Stimulated activated naive CD4-positive, alpha-beta T cell treated with Interleukin-2 at 50 U/mL for 16 hours (primary cell): Measurements from ENCODE around the gene MYO5B.
"Not testable (repeated sequence)": the region's sequence is repeated elsewhere in the genome, so short reads cannot be mapped to it uniquely, and the experiment has no call there.

Source experiments
- DNase-seq: peaks from one replicate; lab custom pipeline; 2025; lab: John Stamatoyannopoulos, UW

MYO5B gene

DNA sequence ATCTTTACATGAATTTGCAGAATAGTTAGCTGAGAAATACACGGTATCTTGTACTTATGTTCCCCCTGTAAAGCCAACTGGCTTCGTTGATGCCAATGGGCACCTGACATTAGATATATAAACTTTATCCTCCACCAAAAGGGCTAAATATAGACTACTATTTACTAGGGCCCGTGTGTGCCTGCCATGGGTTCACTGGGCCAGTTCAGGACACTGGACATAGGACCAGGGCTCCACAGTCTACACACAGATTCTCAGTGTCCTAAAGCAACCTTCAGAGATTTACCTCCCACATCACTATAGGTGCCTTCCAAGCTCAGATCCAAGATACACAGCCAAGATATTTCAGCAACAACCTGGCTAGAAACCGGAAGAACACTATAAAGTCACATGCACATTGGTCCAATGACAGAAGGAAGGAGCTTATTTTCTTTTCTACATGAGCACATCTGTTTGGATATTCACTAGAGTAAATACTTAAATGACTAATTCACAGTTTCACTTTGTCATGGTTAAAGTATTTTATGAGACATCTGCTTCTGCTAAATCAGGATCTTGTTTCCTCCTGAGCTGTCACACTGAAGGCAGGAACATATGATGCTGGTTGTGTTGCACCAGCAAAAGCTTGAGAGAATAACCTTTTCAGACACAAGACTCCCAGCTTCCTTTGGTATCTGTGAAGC, 95.1 kb downstream of the MYO5B start:
- DNase-seq: no peak

DNA sequence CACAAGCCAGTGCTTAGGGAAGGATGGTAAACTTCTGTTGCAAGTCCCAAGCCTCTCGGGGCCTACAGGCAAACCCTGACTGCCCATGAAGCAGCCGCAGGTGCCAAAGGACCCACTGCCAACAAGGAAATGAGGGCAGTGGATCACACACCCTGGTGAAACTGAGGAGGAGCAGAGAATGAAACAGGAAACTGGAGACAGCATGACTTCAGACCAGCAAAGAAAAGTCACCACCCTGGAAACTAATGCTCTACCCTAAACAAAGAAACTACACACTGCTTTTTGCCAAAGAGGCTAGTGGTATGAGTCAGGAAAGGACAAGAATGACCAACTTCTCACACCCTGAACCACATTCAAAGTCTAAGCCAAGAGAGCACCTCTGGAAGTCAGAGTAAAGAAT, 97.2 kb downstream of the MYO5B start:
- DNase-seq: no peak

DNA sequence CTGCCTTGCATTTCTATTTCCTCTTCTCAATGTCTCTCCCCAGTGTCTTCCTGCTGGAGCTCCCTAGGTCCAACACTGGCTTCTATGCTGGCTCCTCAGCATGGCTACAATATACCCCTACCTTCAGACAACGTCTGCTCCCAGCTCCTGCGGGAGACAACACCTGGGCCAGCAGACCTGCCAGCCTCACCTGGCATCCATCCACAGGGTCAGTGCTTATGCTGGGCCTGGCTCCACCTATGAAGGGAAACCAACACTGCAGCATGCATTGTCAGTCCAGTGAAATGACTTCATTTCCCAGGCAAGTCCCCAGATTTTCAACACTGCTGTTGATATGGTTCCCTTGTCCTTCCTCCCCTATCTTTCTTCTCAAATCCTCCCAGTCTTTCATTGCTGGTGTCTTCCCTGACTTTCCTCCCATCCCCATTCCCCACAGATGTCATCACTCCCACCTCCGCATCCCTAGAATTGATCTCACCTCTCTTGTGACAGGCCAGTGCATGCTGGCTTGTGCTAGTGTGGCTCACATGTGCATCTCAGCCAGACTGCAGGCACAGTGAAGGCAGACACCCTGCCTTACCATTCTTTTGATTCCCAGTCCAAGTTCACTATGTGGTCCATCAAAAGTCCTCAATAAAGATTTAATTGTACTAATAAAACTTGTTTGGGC, 98.0 kb downstream of the MYO5B start:
- DNase-seq: no peak

DNA sequence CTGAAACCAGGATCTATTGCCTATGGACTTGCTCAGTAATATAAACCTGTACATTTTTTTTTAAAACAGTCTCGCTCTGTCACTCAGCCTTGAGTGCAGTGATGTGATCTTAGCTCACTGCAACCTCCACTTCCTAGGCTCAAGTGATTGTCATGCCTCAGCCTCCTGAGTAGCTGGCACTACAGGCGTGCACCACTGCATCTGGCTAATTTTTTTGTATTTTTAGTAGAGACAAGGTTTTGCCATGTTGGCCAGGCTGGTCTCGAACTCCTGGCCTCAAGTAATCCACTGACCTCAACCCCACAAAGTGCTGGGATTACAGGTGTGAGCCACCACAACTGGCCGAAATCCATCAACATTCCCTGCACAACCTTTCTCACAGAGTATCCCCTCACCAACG, 100.2 kb downstream of the MYO5B start:
- DNase-seq: not testable (repeated sequence)

DNA sequence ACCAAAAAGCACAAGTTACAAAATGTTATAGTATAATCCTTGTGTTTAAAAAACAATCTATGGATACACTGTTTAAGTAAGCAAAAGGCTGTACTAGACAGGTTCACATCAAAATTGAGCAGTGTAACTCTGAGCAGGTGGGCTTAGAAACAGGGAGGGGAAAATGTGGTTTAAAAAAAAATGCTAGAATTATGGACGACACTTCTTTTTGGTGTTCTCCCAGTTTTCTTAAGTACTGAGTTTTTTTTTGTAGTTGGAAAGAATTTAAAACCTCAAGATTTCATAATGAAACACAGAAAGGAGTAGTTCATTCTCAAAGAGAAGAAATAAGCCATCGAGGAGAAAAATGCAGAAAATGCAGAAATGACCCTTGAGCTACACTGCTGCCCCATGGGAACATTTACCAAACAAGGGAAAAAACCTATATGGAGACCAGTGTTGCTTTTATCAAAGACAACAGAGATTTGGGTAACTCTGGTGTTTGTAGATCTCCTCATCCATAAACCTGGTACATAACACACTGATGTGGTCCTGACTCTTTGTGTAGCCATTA, 100.7 kb downstream of the MYO5B start:
- no peak for DNase-seq

DNA sequence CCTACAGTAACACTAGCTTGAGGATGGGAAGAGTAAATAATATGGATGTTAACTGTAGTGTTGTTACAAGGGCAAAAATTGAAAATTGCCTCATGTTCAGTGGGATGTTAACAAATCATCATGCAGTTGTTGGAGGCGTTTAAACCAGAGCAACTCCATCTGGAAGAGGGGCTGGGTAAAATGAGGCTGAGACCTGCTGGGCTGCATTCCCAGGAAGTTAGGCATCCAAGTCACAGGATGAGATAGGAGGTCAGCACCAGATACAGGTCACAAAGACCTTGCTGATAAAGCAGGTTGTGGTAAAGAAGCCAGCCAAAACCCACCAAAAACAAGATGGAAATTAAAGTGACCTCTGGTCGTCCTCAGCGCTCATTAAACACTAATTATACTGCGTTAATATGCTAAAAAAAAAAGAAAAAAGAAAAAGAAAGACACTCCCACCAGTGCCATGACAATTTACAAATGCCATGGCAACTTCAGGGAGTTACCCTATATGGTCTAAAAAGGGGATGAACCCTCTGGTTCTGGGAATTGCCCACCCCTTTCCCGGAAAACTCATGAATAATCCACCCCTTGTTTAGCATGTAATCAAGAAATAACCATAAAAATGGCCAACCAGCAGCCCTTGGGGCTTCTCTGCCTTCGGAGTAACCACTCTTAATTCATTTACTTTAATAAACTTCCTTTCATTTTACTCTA, 101.4 kb downstream of the MYO5B start:
- no peak for DNase-seq

DNA sequence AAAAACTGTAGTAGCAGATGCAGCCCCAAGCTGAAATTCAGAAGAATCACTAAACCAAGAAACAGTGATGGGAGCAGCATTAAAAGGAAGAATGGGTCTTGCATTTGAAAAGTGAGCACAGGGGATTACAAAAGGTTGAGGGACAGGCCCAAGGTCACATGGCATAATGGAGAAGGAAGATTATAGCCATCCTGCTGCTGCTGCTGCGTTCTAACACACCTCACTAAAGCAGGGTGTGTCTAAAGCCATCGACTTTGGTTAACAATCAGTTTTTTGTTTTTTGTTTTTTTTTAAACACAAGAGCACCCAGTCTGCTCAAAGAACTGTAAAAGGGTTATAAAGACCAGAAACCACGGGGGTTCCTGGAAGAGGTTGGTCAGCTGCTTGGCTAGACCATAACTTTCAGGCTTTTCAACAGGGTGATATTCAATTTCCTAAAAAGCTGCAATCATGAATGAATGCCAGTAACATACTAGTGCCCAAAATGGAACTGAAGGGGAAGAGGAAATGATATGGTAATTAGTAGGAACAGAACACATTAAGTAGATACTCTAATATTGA, 102.6 kb downstream of the MYO5B start:
- no peak for DNase-seq

DNA sequence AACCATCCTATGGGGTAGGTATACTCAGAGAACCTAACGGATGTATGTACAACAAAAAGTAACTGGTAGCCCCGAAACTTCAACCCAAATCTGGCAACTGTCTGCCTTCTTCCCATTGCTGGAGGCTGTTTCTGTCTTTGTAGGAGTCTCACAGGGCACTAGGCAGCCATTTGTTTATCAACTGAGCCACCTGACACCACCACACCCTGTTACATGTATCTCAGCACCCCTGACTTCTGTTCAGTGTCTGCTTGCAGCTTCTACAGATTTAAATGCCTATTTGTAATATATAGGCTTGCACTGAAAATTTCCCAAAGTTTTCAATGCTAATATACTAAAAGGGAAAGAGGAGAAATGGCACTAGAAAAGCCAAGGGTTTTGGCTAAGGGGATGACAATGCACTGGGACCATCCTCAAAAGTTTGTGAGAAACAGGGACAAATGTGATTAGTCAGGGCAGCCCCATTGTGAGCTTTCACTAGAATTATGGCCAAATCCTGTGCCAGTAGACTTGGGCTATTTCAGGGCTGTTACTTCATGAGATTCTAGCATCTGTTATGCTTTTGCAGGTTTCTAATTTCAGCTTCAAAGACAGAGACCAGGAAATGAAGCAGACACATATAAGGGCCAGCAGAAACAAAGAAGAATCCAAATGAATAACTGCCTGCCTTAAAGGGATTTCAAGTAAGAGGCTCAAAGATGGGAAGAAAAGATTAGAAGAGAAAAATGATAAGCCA, 103.3 kb downstream of the MYO5B start:
- DNase-seq: no peak

DNA sequence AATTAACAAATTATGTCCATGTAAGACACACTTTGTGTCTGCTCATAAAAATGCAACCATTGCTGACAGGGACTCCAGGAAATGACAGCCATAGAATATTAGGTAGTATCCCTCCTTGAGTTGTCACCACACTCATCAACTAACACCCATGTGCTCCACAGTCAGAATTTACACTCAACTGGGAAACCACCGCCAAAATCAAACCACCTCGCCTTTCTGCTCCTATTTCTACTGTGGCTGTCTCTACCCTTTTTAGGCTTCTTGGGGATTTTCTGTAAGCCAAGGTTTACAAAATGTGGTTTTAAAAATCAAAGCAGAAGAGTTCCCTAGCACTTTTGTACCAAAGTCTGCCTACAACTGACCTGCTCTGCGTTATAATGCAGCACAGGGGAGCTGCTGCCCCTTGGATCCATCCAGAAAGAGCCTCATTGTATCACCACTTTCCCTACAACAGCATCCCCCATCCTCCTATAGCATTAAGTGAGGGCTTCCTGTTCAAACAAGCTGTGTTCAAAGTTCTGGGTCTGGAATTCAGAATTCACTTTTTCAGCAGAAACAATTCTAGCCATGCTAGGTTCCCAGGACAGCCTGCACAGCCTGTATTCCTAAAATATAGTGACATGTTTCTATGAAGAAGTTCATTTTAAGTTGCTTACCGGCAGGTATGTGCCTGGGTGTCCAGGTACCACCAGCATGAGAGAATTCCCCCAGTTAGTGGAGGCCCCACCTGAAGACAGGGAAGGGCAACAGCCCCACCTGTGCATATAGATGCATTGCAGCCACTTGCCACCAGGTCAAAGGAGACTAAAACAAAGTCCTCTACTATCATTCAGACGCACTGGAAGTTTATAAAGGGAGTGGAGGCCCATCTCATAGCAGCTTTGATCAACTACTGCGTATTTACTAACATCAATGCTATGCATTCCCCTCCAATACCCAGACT, 104.3 kb downstream of the MYO5B start:
- no peak for DNase-seq

DNA sequence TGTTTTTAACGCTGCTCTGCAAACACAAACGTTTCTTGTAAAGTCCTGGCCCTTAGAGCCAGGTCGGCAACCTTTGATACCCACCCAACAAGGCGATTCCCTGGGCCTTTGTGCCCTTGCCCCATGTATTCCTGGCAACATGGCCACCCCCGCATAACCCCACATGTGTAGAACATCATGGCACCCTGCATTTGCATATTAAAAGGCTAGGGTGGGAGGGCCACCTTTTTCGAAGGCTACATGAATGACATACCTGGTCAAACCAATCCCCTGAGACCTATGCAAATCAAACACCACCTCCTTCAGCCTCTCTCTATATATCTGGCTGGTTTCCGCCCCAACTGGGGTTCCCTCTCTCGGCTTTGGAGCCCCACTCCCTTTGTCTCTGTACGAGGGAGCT, 105.2 kb downstream of the MYO5B start:
- no peak for DNase-seq

DNA sequence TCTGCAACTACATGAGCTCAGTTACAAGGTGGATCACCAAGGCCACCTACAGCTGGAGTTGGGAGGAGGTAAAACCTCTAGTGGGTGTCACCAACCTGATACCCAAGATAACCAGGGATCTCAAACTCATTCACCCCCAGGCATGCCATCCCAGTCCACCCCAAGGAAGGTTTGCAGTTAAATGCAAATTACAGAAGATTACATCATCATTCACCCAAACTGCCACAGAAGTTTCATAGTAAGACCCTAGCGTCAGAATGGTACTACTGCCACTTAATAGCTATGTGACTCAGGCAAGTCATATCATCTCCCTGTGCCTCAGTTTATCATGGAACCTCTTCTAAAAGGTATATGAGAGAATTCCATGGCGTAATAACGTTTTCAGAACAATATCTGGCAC, 111.2 kb downstream of the MYO5B start:
- DNase-seq: no peak

DNA sequence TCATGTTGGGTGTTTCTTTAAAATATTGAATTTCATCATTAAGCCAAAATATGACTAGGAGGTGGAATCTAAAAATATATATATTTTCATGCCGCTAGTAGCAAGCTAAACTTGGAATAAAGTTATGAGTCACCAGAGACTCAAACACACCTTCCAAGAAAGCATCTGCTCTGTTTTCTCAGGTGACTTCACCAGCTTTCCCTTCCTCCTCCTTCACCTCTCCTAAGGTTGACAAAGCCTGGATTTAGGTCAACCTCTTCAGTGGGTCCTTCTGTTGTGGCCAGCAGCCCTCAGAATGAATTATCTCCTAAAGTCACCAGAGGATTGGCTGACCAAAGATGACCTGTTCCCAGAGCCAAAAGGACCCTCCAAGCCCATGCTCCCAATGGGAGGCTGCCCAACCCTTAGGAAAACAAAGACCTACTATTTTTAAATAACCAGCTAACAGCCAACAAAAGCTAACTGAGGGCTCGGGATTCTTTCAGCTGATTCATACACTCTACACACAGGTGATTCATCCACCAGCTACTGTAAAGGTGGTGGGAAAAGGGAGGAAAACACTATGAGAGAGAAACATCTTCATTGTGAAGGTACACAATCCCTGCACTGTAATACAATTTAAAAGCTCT, 113.9 kb downstream of the MYO5B start:
- DNase-seq: no peak

DNA sequence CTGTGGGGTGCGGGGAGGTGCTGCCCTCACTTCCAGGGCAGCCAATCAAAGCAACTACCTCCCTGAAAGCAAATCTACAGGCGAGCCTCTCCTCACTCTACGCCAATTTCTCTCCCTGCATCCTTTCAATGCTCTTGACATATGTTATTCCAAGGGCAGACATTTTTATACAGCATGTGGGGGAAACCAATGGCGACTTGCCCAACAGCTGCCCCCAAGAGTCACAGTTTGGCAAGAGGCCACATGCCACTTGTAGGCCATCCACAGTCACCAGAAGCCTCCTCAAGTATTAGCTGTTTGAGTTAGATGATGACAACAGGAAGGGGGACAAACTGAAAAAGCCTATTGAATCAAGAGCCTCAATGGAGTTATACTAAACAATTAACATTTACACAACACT, 114.6 kb downstream of the MYO5B start:
- no peak for DNase-seq

DNA sequence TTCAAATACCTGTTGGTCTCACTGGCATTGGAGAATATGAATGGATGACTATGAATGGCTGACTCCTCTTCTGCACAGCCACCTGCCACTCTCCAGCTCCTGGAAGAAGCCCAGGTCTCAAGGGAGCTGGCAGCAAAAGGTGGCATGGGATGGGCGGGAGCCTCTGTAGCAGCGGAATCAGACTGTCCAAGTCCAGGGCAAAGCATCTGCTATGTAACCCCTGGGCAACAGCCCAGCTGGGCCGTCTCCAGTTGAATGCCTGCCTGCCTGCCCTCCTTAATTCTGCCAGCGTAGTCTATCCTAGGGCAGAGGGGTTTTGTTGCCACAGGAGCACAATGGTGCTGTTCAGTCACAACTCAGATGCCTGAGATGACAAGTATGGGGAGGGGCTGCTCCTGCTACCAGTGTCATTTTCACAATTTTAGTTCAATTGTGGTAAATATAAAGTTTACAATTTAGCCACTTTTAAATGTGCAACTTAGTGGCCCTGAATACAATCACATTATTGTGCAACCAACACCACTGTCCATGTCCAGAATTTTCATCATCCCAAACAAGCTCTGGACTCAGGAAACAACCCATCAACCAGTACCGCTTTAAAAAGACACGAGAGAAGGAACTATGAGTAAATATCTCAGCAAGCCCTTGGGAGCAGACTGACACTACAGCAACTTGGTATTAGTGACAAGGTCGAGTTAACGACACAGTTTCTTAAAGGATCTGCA, 115.2 kb downstream of the MYO5B start:
- no peak for DNase-seq

DNA sequence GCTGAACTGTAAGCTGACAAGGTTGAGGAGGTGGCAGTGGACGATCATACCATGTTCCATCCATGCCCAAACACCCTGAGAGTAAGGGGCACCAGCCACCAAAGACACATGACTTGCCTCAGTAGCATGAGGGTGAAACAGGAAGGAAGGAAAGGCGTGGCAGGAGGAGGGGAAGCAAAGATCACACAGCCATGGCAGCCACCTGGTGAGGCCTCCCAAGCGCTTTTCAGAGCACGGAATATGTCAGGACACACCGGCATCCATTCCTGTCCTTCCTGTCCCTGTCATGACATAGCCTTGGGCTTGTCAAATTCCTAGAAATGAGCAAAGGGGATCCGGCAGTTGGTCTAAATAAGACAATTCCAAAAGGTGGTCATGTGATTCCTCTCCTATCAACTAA, 118.7 kb downstream of the MYO5B start:
- no peak for DNase-seq

DNA sequence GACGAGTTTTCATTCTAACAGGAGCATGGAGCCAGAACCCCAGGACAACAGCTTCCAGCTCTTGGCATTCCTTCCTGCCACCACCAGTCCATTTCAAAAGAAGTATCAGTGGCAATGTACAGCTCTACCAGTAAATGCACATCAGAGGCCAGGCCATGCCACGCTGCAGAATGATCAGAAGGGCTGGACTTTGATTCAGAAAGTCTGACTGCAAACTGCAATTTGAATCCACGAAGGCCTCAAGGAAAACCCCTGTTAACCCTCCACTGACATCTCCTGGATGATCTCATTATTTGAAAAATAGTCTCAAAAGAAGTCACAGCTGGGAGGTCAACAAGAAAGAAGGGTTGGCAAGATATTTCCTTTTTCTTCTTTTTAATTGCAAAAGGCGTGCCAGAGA, 119.2 kb downstream of the MYO5B start:
- no peak for DNase-seq

DNA sequence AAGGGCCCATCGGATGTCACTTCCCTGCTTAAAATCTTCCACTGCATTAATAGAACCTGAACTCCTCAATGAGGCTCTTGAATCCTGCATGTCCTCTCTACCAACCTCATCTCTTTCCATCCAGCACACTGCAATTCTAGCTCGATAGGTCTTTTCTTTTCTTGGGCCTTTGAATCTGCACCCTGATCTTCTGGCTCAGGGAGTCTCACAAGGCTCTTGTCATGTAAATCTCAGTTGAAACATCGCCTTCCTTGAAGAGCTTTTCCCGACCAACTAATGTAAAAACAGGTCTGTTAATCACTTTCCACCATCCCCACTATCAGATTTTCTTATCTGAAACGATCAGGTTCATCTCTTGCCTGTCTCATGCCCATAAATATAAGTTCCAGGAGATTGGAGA, 120.5 kb downstream of the MYO5B start:
- DNase-seq: no peak

DNA sequence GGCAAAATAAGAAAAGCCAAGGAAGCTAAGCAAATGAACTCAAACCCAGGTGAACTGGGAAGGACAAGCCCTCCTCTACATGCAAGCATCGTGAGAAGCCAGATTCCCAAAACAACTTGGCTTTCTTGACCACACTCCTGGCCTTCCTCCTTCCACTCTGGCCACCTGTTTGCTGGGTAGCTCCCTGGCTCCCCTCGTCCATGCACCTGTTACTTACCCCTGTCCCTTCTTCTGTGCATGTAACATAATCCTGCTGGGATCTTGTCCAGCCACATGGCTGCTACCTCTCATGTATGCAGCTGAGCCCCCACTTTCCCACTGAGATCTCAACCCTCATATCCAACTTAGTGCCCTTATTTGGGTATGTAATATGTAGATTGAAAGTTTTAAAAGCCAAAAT, 121.6 kb downstream of the MYO5B start:
- DNase-seq: no peak

DNA sequence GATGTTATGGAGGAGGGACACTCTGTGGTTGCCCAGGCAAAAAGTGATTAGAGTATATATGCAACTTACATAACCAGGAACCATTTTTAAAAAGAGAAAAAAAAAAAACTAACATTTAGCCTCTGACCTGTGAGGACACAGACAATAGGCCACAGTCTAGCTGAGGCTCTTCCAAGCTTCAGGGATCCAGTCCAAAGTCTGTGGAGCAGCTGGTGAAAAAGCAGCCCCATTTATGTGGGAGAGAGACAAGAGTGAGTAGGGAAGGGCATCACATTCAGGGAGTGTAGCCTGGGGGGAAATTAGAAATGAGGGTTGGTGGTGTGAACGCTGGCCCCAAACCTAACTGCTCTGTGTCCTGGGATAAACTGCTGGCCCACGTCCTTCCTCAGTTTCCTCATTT, 122.8 kb downstream of the MYO5B start:
- no peak for DNase-seq

DNA sequence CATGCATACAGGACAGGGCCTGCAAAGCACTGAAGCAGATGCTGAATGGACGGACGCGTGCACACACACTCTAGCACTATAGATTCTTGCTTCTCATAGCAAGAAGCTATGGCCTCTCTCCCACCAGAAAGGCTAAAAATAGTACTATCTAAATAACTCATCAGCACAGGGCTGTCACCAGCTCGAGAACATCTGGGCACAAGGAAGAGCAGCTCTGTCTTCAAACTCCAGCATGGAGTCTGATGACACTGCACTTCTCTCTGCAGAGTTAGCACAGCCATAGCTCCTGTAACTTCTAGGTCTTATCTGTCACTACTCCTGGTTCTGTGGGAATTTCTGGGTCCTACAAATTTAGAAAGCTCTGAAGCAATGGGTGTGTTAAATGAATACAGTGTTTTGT, 123.5 kb downstream of the MYO5B start:
- no peak for DNase-seq
